HS-27A (cell line): ENCODE results near the gene GABARAP.
A peak's percentile ranks its signal among the peaks of the same experiment; 100 is the strongest.

Source experiments
- DNase-seq: peaks from one replicate; pipeline ENCODE4 v3.0.0-alpha.2; 2012; ENCODE audit warnings: low read depth, missing footprints

Gene GABARAP

GRCh38 chr17:7239091-7240027, 2.9 kb downstream of the GABARAP start, which contains the start of gene PHF23:
PHF23 (minus strand) TSS chr17:7239457; CDS start chr17:7239279, 178 bp downstream.
- peak; percentile 90 for DNase-seq

- DNase-seq: no peak
These were observed 3.7 kb downstream of the GABARAP start for GRCh38 chr17:7238420-7239090.

GRCh38 chr17:7237761-7238419, 4.4 kb downstream of the GABARAP start:
- no peak for DNase-seq

DNA sequence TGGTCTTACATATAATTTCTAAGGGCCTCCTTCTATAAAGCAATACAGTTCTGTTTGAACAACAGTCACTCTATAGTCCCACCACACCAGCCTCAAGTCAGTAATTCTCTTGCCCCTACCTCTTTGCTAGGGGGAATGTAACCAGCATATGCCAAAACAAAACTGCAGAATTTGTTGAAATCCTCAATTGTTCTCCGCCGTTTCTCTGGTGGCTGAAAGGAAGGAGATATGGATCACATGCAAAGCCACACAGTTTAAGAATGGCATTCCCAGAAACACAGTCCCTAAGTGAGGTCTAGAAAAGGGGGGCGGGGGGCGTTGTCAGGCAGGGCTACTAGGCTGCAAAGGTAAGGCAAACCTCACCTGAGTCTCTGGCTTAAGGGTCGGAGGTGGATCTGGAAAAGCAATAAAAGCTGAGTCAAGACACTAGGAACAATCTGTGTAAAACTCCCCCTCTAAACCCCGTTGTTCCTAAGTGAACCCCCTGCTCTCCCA, 4.9 kb downstream of the GABARAP start:
- no peak for DNase-seq

- no peak for DNase-seq
These were observed 5.4 kb downstream of the GABARAP start for GRCh38 chr17:7236808-7237207.

GRCh38 chr17:7235693-7236665, 6.3 kb downstream of the GABARAP start:
- no peak for DNase-seq

GRCh38 chr17:7234083-7234951, 7.9 kb downstream of the GABARAP start, which contains the start of gene DVL2:
DVL2 (minus strand) TSS chr17:7234517; CDS start chr17:7234262, 255 bp downstream.
- no peak for DNase-seq

DNA sequence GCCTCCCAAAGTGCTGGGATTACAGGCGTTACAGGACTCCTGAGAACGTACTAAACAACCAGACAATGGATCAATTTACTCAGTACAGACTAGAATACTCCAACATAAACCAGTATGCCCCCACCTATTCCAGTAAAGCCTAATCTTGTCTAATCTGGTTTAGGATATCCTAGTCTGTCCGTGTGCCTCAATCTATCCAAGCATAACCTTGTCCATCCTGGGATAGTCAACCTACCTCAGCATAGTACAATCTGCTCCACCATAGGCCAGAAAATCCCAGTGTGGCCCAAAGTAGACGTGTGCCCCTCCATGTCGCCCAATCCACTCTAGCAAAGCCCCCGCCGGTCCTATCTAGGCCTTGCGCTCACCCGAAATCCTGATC, 8.6 kb downstream of the GABARAP start:
- DNase-seq: no peak

- no peak for DNase-seq
These were observed 10.1 kb downstream of the GABARAP start for GRCh38 chr17:7232114-7232513.

GRCh38 chr17:7229504-7229903, 12.7 kb downstream of the GABARAP start:
- DNase-seq: no peak

DNA sequence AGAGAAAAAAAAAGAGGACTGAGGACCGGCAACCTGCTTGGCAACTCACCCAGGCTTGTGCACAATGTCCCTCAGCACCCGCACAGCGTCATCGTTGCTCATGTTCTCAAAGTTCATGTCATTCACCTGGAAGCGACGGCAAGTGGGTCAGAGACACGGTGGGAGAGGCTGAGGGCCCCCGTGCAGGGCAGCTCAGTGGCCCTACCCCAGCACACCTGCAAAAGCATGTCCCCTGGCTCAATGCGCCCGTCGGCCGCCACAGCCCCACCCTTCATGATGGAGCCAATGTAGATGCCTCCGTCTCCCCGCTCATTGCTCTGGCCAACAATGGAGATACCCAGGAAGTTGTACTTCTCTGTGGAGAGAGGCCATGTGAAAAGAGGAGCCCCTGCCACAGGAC, 13.3 kb downstream of the GABARAP start:
- no peak for DNase-seq

- DNase-seq: no peak
These were observed 15.2 kb downstream of the GABARAP start for GRCh38 chr17:7226721-7227710.

DNA sequence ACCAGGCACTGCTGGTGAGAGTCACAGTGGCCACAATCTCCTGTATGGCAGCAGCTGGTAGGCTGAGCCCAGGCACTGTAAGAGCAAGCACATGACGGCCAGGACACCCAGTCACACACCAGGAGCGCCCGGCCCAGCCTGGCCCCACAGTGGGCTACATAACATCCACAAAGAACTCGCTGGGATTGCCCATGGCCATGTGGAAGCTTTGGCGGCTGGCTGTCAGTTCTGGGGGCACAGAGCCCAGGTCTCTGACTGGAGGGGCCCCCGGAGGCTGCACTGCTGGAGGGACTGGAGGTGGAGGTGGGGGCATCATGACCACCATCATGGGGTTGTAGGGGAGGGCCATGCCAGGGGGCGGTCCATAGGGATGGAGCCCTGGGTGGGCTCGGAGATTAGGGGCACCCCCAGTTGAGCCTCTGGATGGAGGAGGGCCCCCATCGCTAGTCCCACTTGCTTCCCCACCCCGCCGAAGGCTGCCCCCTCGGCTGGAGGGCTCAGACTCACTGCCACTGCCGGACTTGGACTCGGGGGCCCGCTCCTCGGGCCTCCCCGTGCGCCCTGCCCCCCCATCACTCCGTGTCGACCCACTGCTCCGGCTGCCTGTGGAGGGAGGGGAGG, 16.4 kb downstream of the GABARAP start:
- DNase-seq: no peak

DNA sequence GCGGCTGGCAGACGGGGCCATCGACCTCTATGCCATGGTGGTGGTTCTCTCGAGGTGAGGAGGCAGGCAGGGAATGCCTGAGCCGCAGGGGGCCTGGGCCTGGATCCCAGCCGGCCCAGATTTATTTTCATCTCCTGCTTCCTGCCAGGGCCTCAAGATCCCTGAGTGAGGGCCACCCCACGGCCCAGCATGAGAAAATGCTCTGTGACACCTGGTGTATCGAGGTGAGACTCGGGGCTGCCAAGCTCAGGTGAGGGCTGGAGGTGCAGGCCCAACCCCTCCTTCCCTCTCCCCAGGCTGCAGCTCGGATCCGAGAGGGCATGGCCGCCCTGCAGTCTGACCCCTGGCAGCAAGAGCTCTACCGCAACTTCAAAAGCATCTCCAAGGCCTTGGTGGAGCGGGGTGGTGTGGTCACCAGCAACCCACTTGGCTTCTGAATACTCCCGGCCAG, 17.6 kb downstream of the GABARAP start:
- no peak for DNase-seq

DNA sequence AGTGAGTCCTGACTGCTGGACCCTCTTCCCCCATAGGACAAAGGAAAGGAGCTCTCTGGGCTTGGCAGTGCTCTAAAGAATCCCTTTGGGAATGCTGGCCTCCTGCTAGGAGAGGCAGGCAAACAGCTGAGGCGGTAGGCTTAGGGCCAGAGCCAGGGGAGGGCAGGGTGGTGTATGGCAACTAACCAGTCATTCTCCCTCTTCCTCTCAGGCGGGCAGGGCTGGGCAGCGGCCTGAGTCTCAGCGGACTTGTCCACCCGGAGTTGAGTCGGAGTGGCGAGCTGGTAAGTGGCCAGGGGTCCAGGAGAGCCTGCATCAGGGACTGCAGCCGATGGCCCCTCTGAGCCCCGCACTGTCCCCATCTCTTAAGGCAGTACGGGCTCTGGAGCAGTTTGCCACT, 18.1 kb downstream of the GABARAP start:
- no peak for DNase-seq

DNA sequence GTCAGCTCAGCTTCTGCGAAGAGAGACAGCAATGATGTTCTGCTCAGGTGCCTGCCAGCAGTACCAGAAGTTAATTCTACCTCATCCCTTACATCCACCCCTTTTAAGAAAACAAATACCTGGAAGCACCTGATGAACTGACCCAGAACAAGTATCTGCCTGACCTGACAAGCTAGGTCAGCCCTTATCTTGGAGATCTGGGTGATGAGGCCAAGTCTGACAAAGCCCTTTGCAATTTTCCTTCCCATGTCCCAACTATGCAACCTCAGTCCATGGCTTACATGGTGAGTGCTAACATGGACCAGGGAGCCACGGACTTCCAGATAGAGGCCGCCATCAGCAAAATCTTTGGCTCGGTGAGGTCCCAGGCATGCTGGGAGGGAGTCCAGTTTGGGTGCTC, 18.9 kb downstream of the GABARAP start:
- DNase-seq: no peak

DNA sequence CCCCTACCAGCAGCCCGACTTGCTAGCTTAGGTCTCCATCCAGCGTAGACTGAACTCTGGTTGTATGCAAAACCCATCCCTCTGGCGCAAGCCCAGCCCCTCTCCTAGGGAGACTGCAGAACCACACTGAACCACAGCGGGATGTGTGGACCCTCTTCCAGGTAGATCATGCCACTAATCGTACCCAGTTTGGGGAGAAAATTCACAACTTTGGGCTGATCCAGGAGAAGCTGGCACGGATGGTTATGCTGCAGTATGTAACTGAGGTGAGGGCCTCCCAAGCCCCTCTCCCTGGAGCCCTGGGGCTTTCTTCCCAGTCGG, 19.3 kb downstream of the GABARAP start:
- DNase-seq: no peak
